Frontal cortex (tissue), 4 donors: ENCODE data around the gene PLIN1. TPM values are rescaled to one million over a fixed set of nuclear protein-coding genes. Genes with fewer than 3 reads are reported as not detected.

Experiments
- DNase-seq, 2 donors: peaks; one replicate each; pipeline ENCODE4 v3.0.0; 2012; ENCODE audit warnings: low spot score in 2 of 2
- FAIRE-seq: peaks from 2 replicates; lab custom pipeline; 2012; peaks lifted over from hg19 to GRCh38; lab: Jason Lieb, UNC
- total RNA-seq: library from RNA; depleted of rRNA; stranded (reverse); fragments of >200 nt; gene quantifications from one replicate; pipeline ENCODE4 v1.2.3, GENCODE V29; 2014
- donor health status: control.
- donor health status: control.
- donor health status: control.

Gene PLIN1
- total RNA-seq, 1 donor from 2014 or later: under 0.01 TPM

- FAIRE-seq: no peak
- no peak for DNase-seq
These were observed 6.0 kb downstream of the PLIN1 start for GRCh38 chr15:89673165-89673512.

GRCh38 chr15:89672221-89673164 lies 6.7 kb downstream of the PLIN1 start:
- DNase-seq (no peak), FAIRE-seq (no peak)

- FAIRE-seq (no peak), DNase-seq (no peak)
These were observed 7.5 kb downstream of the PLIN1 start for GRCh38 chr15:89671687-89672086.

GRCh38 chr15:89670971-89671560 lies 8.1 kb downstream of the PLIN1 start:
- FAIRE-seq (no peak), DNase-seq (no peak)

GRCh38 chr15:89669941-89670340 lies 9.2 kb downstream of the PLIN1 start:
- DNase-seq (no peak), FAIRE-seq (no peak)

- no peak for FAIRE-seq
- no peak for DNase-seq
These were observed 9.8 kb downstream of the PLIN1 start for GRCh38 chr15:89669309-89669865.

GRCh38 chr15:89668171-89668570 lies 11.0 kb downstream of the PLIN1 start:
- DNase-seq: no peak
- FAIRE-seq: no peak

GRCh38 chr15:89667706-89667960 lies 11.5 kb downstream of the PLIN1 start:
- no peak for DNase-seq
- FAIRE-seq: no peak

- DNase-seq (no peak), FAIRE-seq (no peak)
These were observed 12.1 kb downstream of the PLIN1 start for GRCh38 chr15:89666858-89667705.

GRCh38 chr15:89666184-89666857 lies 12.8 kb downstream of the PLIN1 start:
- FAIRE-seq: no peak
- no peak for DNase-seq

- DNase-seq (peak; percentile 60 to 67), FAIRE-seq (no peak)
These were observed 13.6 kb downstream of the PLIN1 start for GRCh38 chr15:89665449-89666181.

- FAIRE-seq (no peak), DNase-seq (no peak)
These were observed 14.5 kb downstream of the PLIN1 start for GRCh38 chr15:89664441-89665350.

- DNase-seq (no peak), FAIRE-seq (no peak)
These were observed 16.1 kb downstream of the PLIN1 start for GRCh38 chr15:89662893-89663626.

GRCh38 chr15:89660556-89660955 lies 18.6 kb downstream of the PLIN1 start:
- no peak for DNase-seq

GRCh38 chr15:89659295-89659694 lies 19.9 kb downstream of the PLIN1 start:
- FAIRE-seq (no peak), DNase-seq (no peak)

More at GRCh38 chr15:89660556-89660955, 18.6 kb downstream of the PLIN1 start:
- no peak for FAIRE-seq

- no peak for DNase-seq
- FAIRE-seq: no peak
These were observed 21.4 kb downstream of the PLIN1 start for GRCh38 chr15:89657686-89658200.

GRCh38 chr15:89656116-89656815 lies 22.9 kb downstream of the PLIN1 start:
- DNase-seq (no peak), FAIRE-seq (no peak)
